IMR-90 (cell line): Measurements from ENCODE around the gene TBC1D23. TPM values are rescaled to one million over a fixed set of nuclear protein-coding genes. Genes with fewer than 3 reads are reported as not detected.

Source experiments
- ATAC-seq: fragments of 200-7000 bp; cut with Tn5 transposase; 2 replicates; pipeline ENCODE4 v1.9.1; 2020; ENCODE audit warnings: low read depth, mild to moderate bottlenecking, moderate library complexity
- BruUV-seq: library from RNA; stranded (reverse); fragments of 400-500 nt; replicated peaks from 2 replicates; lab custom pipeline; 2021; lab: Mats Ljungman, UMichigan
- CTCF ChIA-PET: fragments of 300-600 bp; formaldehyde crosslinking; extraction: SDS; loops from one replicate; lab custom pipeline; 2021; ENCODE audit warnings: antibody characterized with exemption; lab: Yijun Ruan, JAX
- POLR2A ChIA-PET: fragments of 300-600 bp; sonication (Branson Sonifier 250); formaldehyde crosslinking; loops from one replicate; lab custom pipeline; 2022; ENCODE audit warnings: antibody characterized with exemption; ENCODE audit not compliant: unreplicated experiment; lab: Charles Lee
- DNase-seq: peaks from one replicate; pipeline ENCODE4 v3.0.0; 2013
- H2AFZ ChIP-seq: replicated peaks from 2 replicates; pipeline ENCODE3; 2013; ENCODE audit warnings: low read length, mild to moderate bottlenecking; ENCODE audit not compliant: poor library complexity
- H2AK5ac ChIP-seq: 2 replicates; pipeline ENCODE4 v1.6.1; 2013; ENCODE audit warnings: low read depth, low read length, inconsistent platforms
- H2AK9ac ChIP-seq: replicated peaks from 2 replicates; pipeline ENCODE3; 2013; ENCODE audit warnings: mild to moderate bottlenecking, low read depth, low read length, moderate library complexity; ENCODE audit not compliant: poor library complexity
- H2BK120ac ChIP-seq: 2 replicates; pipeline ENCODE4 v1.6.1; 2013; ENCODE audit warnings: low read depth, low read length, inconsistent platforms
- H2BK15ac ChIP-seq: 3 replicates; pipeline ENCODE4 v1.6.1; 2013; ENCODE audit warnings: low read depth, low read length, inconsistent platforms
- H2BK20ac ChIP-seq: 2 replicates; pipeline ENCODE4 v1.6.1; 2013; ENCODE audit warnings: low read depth, mild to moderate bottlenecking, inconsistent platforms, low read length, moderate library complexity
- H2BK5ac ChIP-seq: 2 replicates; pipeline ENCODE4 v1.6.1; 2013; ENCODE audit warnings: mild to moderate bottlenecking, low read depth, low read length, inconsistent platforms; ENCODE audit not compliant: poor library complexity, severe bottlenecking
- H3K14ac ChIP-seq: replicated peaks from 2 replicates; pipeline ENCODE4 v1.6.1; 2013; ENCODE audit warnings: low read depth, low read length, inconsistent platforms
- H3K18ac ChIP-seq: 2 replicates; pipeline ENCODE4 v1.6.1; 2013; ENCODE audit warnings: low read depth, low read length, control low read depth
- H3K23ac ChIP-seq: 2 replicates; pipeline ENCODE4 v1.6.1; 2013; ENCODE audit warnings: low read depth, low read length, inconsistent platforms
- H3K27ac ChIP-seq: 2 replicates; pipeline ENCODE4 v1.5.1; 2013; ENCODE audit warnings: mild to moderate bottlenecking, control low read depth, low read length; ENCODE audit not compliant: insufficient read depth
- H3K27me3 ChIP-seq: 2 replicates; pipeline ENCODE4 v1.6.1; 2013; ENCODE audit warnings: low read length; ENCODE audit not compliant: control insufficient read depth, insufficient read depth
- H3K36me3 ChIP-seq: 2 replicates; pipeline ENCODE4 v1.6.1; 2013; ENCODE audit warnings: low read length, mixed read lengths; ENCODE audit not compliant: control insufficient read depth, insufficient read depth
- H3K4ac ChIP-seq: 2 replicates; pipeline ENCODE4 v1.6.1; 2013; ENCODE audit warnings: low read depth, low read length, inconsistent platforms
- H3K4me1 ChIP-seq: 2 replicates; pipeline ENCODE4 v1.6.1; 2013; ENCODE audit warnings: low read length, mixed read lengths; ENCODE audit not compliant: control insufficient read depth, insufficient read depth
- H3K4me2 ChIP-seq: 2 replicates; pipeline ENCODE4 v1.6.1; 2013; ENCODE audit warnings: low read depth, mild to moderate bottlenecking, control low read depth, low read length, moderate library complexity
- H3K4me3 ChIP-seq: 2 replicates; pipeline ENCODE4 v1.5.1; 2013; ENCODE audit warnings: low read depth, mild to moderate bottlenecking, control low read depth, low read length, moderate library complexity; ENCODE audit not compliant: insufficient read depth
- H3K56ac ChIP-seq: 2 replicates; pipeline ENCODE4 v1.6.1; 2013; ENCODE audit warnings: low read length, inconsistent platforms; ENCODE audit not compliant: insufficient read depth; ENCODE audit errors: extremely low read depth
- H3K79me1 ChIP-seq, 2 experiments: 2 replicates each; pipeline ENCODE4 v1.6.1; 2013; ENCODE audit warnings: low read length in 2 of 2, inconsistent platforms in 1 of 2, low read depth in 1 of 2
- H3K9ac ChIP-seq: 2 replicates; pipeline ENCODE4 v1.6.1; 2013; ENCODE audit warnings: low read depth, low read length, control low read depth
- H3K9me1 ChIP-seq: 2 replicates; pipeline ENCODE4 v1.6.1; 2013; ENCODE audit warnings: low read length, inconsistent platforms; ENCODE audit not compliant: insufficient read depth
- H3K9me3 ChIP-seq: 2 replicates; pipeline ENCODE4 v1.6.1; 2013; ENCODE audit warnings: low read length; ENCODE audit not compliant: control insufficient read depth, insufficient read depth
- H4K20me1 ChIP-seq: 2 replicates; pipeline ENCODE4 v1.6.1; 2013; ENCODE audit warnings: low read length, inconsistent platforms; ENCODE audit not compliant: insufficient read depth
- H4K5ac ChIP-seq: 2 replicates; pipeline ENCODE4 v1.6.1; 2013; ENCODE audit warnings: mild to moderate bottlenecking, low read depth, low read length, control low read depth
- H4K8ac ChIP-seq, 2 experiments: 2 replicates each; pipeline ENCODE4 v1.6.1; 2013; ENCODE audit warnings: low read depth in 2 of 2, low read length in 2 of 2, control low read depth in 1 of 2, inconsistent platforms in 1 of 2
- H4K91ac ChIP-seq: 2 replicates; pipeline ENCODE4 v1.6.1; 2013; ENCODE audit warnings: low read depth, low read length, inconsistent platforms; ENCODE audit not compliant: insufficient read depth
- FOS ChIP-seq: fragments of 150-350 bp; IDR thresholded peaks from 2 replicates; pipeline ENCODE4 v1.6.1; 2016; ENCODE audit warnings: low read depth, low read length
- RAD21 ChIP-seq: IDR thresholded peaks from 2 replicates; pipeline ENCODE4 v1.6.1; 2012; ENCODE audit warnings: low read length, improper control_type of control experiment
- RCOR1 ChIP-seq: IDR thresholded peaks from 2 replicates; pipeline ENCODE4 v1.6.1; 2012; ENCODE audit warnings: mild to moderate bottlenecking, low read length, improper control_type of control experiment; ENCODE audit not compliant: insufficient replicate concordance
- SMC3 ChIP-seq: fragments of 150-350 bp; IDR thresholded peaks from 2 replicates; pipeline ENCODE4 v1.6.1; 2016; ENCODE audit warnings: low read depth, mild to moderate bottlenecking, antibody characterized with exemption, low read length, moderate library complexity
- WGBS, 2 experiments: methylation state at CpG; one replicate each; pipeline versions ENCODE4 v1.1.5 to v1.1.7; 2013; ENCODE audit warnings: missing lambda C conversion rate in 2 of 2; ENCODE audit not compliant: insufficient read length in 1 of 2; ENCODE audit errors: extremely low coverage in 2 of 2; 5-methylcytosine and 5-hydroxymethylcytosine counted together
- dilution Hi-C: fragments of 300-500 bp; cut with HindIII; formaldehyde crosslinking; loops from one replicate; pipeline ENCODE4 v1.14.3; 2018; ENCODE audit warnings: low sequenced_read_pairs; ENCODE audit not compliant: unreplicated experiment
- in situ Hi-C: fragments of 300-500 bp; cut with MboI; formaldehyde crosslinking; loops from 3 replicates; pipeline ENCODE4 v1.14.3; 2019; ENCODE audit warnings: low sequenced_read_pairs, inconsistent platforms, mixed read lengths
- intact Hi-C: fragments of 100-400 bp; cut with micrococcal nuclease; formaldehyde crosslinking; loops from 2 replicates; pipeline ENCODE4 v1.10.0; 2022
- polyA plus RNA-seq, 3 experiments: library from polyadenylated mRNA; depleted of rRNA; stranded (reverse); fragments of >200 nt; gene quantifications; 2 replicates each; pipeline ENCODE4 v1.2.3, GENCODE V29; 2012; ENCODE audit warnings: low replicate concordance in 1 of 3
- total RNA-seq: library from RNA; depleted of rRNA; stranded (reverse); fragments of >200 nt; gene quantifications from 2 replicates; pipeline ENCODE4 v1.2.3, GENCODE V29; 2012

The TBC1D23 gene
- total and polyA plus RNA-seq, 2 of the 4 experiments (the other 2 are of a cell fraction): 21.2 to 67.0 TPM

GRCh38 chr3:100252001-100252400 is 8.8 kb upstream of the TBC1D23 start:
- dilution Hi-C loops (no loop called here), intact Hi-C loops (loop anchor here (5.0 kb wide), 1 partner anchor 395 kb away; no protein-coding TSS in a partner anchor), in situ Hi-C loops (loop anchor here (5.0 to 10.0 kb wide), 2 partner anchors 187 to 415 kb away; no protein-coding TSS in a partner anchor)
- Histone ChIP-seq H3K14ac (no peak overlapping the region), H3K9ac (no peak overlapping the region), H4K20me1 (no peaks in the 10 kb centered on the region), H3K4me3 (no peak overlapping the region), H4K5ac (no peak overlapping the region), H2BK20ac (no peak overlapping the region), H3K18ac (peak overlapping the region; percentile 21; the same call in 1 of the 2 replicates), H2AK9ac (no peak overlapping the region), H3K36me3 (no peaks in the 10 kb centered on the region), H3K9me3 (no peaks in the 10 kb centered on the region), H3K79me1 (no peaks in the 10 kb centered on the region), H3K4ac (no peak overlapping the region), H3K23ac (no peak overlapping the region), H3K56ac (no peak overlapping the region), H3K27ac (no peak overlapping the region), H2AFZ (no peak overlapping the region), H2BK5ac (no peak overlapping the region), H4K8ac (no peak overlapping the region), H3K27me3 (no peaks in the 10 kb centered on the region), H4K91ac (no peak overlapping the region), H3K4me2 (no peak overlapping the region), H2AK5ac (no peak overlapping the region), H3K4me1 (peaks cover 4% of the 10 kb centered on the region; the same call in 1 of the 2 replicates), H3K9me1 (no peaks in the 10 kb centered on the region), H2BK120ac (no peak overlapping the region), H2BK15ac (no peak overlapping the region)
- no TSS peak for BruUV-seq
- TF ChIP-seq RCOR1: no peak
- no peak for TF ChIP-seq RAD21
- no peak for TF ChIP-seq FOS
- TF ChIP-seq SMC3: no peak
- ChIA-PET POLR2A (no interaction called here), CTCF (no interaction called here)
- DNase-seq (no peak), ATAC-seq (no peak)
- WGBS, 2 experiments: no CpG with 5 or more reads among the region's 1 CpG
